ENCODE data around the gene ALX4. TPM values are rescaled to one million over a fixed set of nuclear protein-coding genes. Genes with fewer than 3 reads are reported as not detected.

The ALX4 gene
- total and polyA plus RNA-seq, 9 of the 15 experiments (the other 6 are each of a cell fraction or from before 2014, with no cell fraction given), result 0.07 to 1.2 (median 0.33) TPM

GRCh38 chr11:44236296-44236695 lies 73.6 kb downstream of the ALX4 start (continued):
- TF ChIP-seq ZBTB34 (CRISPR knock-in tag; IDR thresholded peaks at IDR 0.05) (no peak), DIDO1 (tag; IDR thresholded peaks at IDR 0.05; ENCODE audit: low read depth) (no peak)

- H3K79me2 ChIP-seq (ENCODE audit: control insufficient read depth, insufficient read depth, low read length), result no peaks in the 10 kb centered on the region
- no peak overlapping the region for H2AFZ ChIP-seq (ENCODE audit: low read depth, low read length)
- H3K4me3 ChIP-seq, result no peak overlapping the region
- H3K4me1 ChIP-seq (replicated peaks in 1 of 2; ENCODE audit: control insufficient read depth in 2 of 2, insufficient read depth in 2 of 2, low read length in 2 of 2), result no peaks in the 10 kb centered on the region
- ATAC-seq (no peak), DNase-seq (ENCODE audit: extremely low read depth in 1 of 4, low spot score in 3 of 4) (no peak), FAIRE-seq (no peak)
- no peaks in the 10 kb centered on the region for H3K9me3 ChIP-seq (replicated peaks; ENCODE audit: control insufficient read depth, insufficient read depth, low read depth, low read length)
- H3K36me3 ChIP-seq (ENCODE audit: control insufficient read depth, insufficient read depth, low read length), result peaks cover 20% of the 10 kb centered on the region
- TF ChIP-seq TEAD1 (CRISPR knock-in tag; IDR thresholded peaks at IDR 0.05) (no peak), MECOM (CRISPR knock-in tag; IDR thresholded peaks at IDR 0.05) (no peak), ETV1 (tag; conservative IDR thresholded peaks at IDR 0.05; ENCODE audit: low read depth) (no peak), ZMIZ1 (IDR thresholded peaks at IDR 0.05; ENCODE audit: low read depth in 2 of 2, low read length in 2 of 2) (no peak)
- H3K4me2 ChIP-seq (ENCODE audit: insufficient read depth, low read length), result no peak overlapping the region
- intact Hi-C loops (cut with micrococcal nuclease), result no loop called here
- in situ Hi-C loops (cut with MboI), result no loop called here
- ChIA-PET POLR2A (interaction anchor here (0.8 to 2.5 kb wide), 2 partner anchors 8 to 13 kb away, joined by 4 to 12 read pairs; no protein-coding TSS in a partner anchor), CTCF (ENCODE audit: low intra/inter-chr PET ratio) (no interaction called here)
- H3K27ac ChIP-seq (ENCODE audit: extremely low read depth, low read depth, low read length), result no peak overlapping the region
- no peaks in the 10 kb centered on the region for H4K20me1 ChIP-seq (replicated peaks; ENCODE audit: control insufficient read depth, insufficient read depth, low read length)
- no peaks in the 10 kb centered on the region for H3K9me1 ChIP-seq (ENCODE audit: control insufficient read depth, insufficient read depth, low read length)
- WGBS (ENCODE audit: insufficient coverage, low coverage, missing lambda C conversion rate), result 88% methylated on average over 6 of the region's 8 CpGs
- H3K9ac ChIP-seq (ENCODE audit: insufficient read depth in 1 of 2, low read depth in 2 of 2, low read length in 2 of 2), result no peak overlapping the region
- no peaks in the 10 kb centered on the region for H3K27me3 ChIP-seq (ENCODE audit: control insufficient read depth in 2 of 2, insufficient read depth in 2 of 2, low read length in 2 of 2)
- no TSS peak for BruUV-seq (replicated peaks)
Measured at GRCh38 chr11:44235765-44236201, 74.2 kb downstream of the ALX4 start.
